SK-N-SH (cell line): Measurements from ENCODE around the gene RAPGEF2. TPM values are rescaled to one million over a fixed set of nuclear protein-coding genes. Genes with fewer than 3 reads are reported as not detected.

Source experiments
- CTCF ChIA-PET: fragments of 300-600, 350-600 bp; formaldehyde crosslinking; extraction: SDS; loops from one replicate; lab custom pipeline; 2021; lab: Yijun Ruan, JAX
- POLR2A ChIA-PET: fragments of 350-600 bp; sonication (Branson Sonifier 250); formaldehyde crosslinking; extraction: SDS; loops from one replicate; lab custom pipeline; 2020; ENCODE audit warnings: antibody characterized with exemption, inconsistent platforms; lab: Yijun Ruan, JAX
- DNase-seq: peaks from one replicate; pipeline ENCODE4 v3.0.0; 2012
- H2AFZ ChIP-seq: fragments of 200-600 bp; sonication (generic); 2 replicates; pipeline ENCODE4 v1.8.1; 2016; ENCODE audit warnings: antibody characterized with exemption, mild to moderate bottlenecking, low read depth
- H3F3A ChIP-seq: fragments of 200-600 bp; sonication (generic); replicated peaks from 2 replicates; pipeline ENCODE3; 2016; ENCODE audit warnings: antibody characterized with exemption, mild to moderate bottlenecking; ENCODE audit not compliant: insufficient read depth
- H3K27ac ChIP-seq, 2 experiments: fragments of 200-500 bp in 1 of 2; fragments of 200-600 bp in 1 of 2; sonication (Bioruptor generic) in 1 of 2; sonication (generic), shearing (Covaris generic) in 1 of 2; 2 replicates each; pipeline versions ENCODE4 v1.5.1 to v1.6.1; 2014 to 2016; ENCODE audit warnings: low read depth in 2 of 2, inconsistent platforms in 1 of 2, low read length in 1 of 2, mild to moderate bottlenecking in 1 of 2, mixed read lengths in 1 of 2
- H3K27me3 ChIP-seq: fragments of 200-600 bp; sonication (generic), shearing (Covaris generic); 2 replicates; pipeline ENCODE4 v1.6.1; 2016; ENCODE audit warnings: mixed run types; ENCODE audit not compliant: insufficient read depth
- H3K36me3 ChIP-seq, 2 experiments: fragments of 200-500 bp in 1 of 2; fragments of 200-600 bp in 1 of 2; sonication (Bioruptor generic) in 1 of 2; sonication (generic) in 1 of 2; replicated peaks in 1 of 2; 2 replicates each; pipeline versions ENCODE3 to v1.5.1; 2014 to 2016; ENCODE audit warnings: low read length in 1 of 2, mild to moderate bottlenecking in 1 of 2; ENCODE audit not compliant: insufficient read depth in 2 of 2, control insufficient read depth in 1 of 2
- H3K4me1 ChIP-seq, 2 experiments: fragments of 200-500 bp in 1 of 2; fragments of 200-600 bp in 1 of 2; sonication (Bioruptor generic) in 1 of 2; sonication (generic), shearing (Covaris generic) in 1 of 2; 2 replicates each; pipeline versions ENCODE4 v1.5.1 to v1.6.1; 2014 to 2016; ENCODE audit warnings: low read depth in 1 of 2, low read length in 1 of 2, mixed run types in 1 of 2; ENCODE audit not compliant: insufficient read depth in 2 of 2, control insufficient read depth in 1 of 2
- H3K4me2 ChIP-seq: fragments of 200-600 bp; sonication (generic), shearing (Covaris generic); 2 replicates; pipeline ENCODE4 v1.6.1; 2017; ENCODE audit warnings: mixed run types
- H3K4me3 ChIP-seq, 2 experiments: fragments of 200-500 bp in 1 of 2; fragments of 200-600 bp in 1 of 2; sonication (Bioruptor generic) in 1 of 2; sonication (generic), shearing (Covaris generic) in 1 of 2; 2 replicates each; pipeline versions ENCODE4 v1.5.1 to v1.8.1; 2014 to 2016; ENCODE audit warnings: low read depth in 2 of 2, inconsistent platforms in 1 of 2, low read length in 1 of 2, mild to moderate bottlenecking in 1 of 2, mixed read lengths in 1 of 2, moderate library complexity in 1 of 2
- H3K79me2 ChIP-seq: fragments of 200-600 bp; sonication (generic); 2 replicates; pipeline ENCODE4 v1.8.1; 2017; ENCODE audit warnings: mild to moderate bottlenecking; ENCODE audit not compliant: insufficient read depth
- H3K9ac ChIP-seq: fragments of 200-600 bp; sonication (generic); 2 replicates; pipeline ENCODE4 v1.6.1; 2017; ENCODE audit warnings: mixed run types
- H3K9me2 ChIP-seq: fragments of 200-600 bp; sonication (generic); 2 replicates; pipeline ENCODE4 v1.6.1; 2017; ENCODE audit warnings: mixed run types
- H3K9me3 ChIP-seq: fragments of 200-600 bp; sonication (generic); 2 replicates; pipeline ENCODE4 v1.6.1; 2017; ENCODE audit warnings: mixed run types, mild to moderate bottlenecking, moderate library complexity
- H4K20me1 ChIP-seq: fragments of 200-600 bp; sonication (generic); 2 replicates; pipeline ENCODE4 v1.6.1; 2017; ENCODE audit warnings: mild to moderate bottlenecking, mixed run types; ENCODE audit not compliant: insufficient read depth
- FOSL2 ChIP-seq: IDR thresholded peaks from 2 replicates; pipeline ENCODE4 v1.4.0; 2012; ENCODE audit warnings: low read depth, mild to moderate bottlenecking, moderate library complexity, borderline replicate concordance
- FOXJ3 ChIP-seq: sonication (generic); formaldehyde crosslinking; IDR thresholded peaks from 2 replicates; pipeline ENCODE4 v1.5.1; 2020; ENCODE audit warnings: mild to moderate bottlenecking, missing genetic modification reagents
- GABPA ChIP-seq: IDR thresholded peaks from 2 replicates; pipeline ENCODE4 v1.4.0; 2012; ENCODE audit warnings: low read depth, mild to moderate bottlenecking
- IRF3 ChIP-seq: fragments of 150-350 bp; IDR thresholded peaks from 2 replicates; pipeline ENCODE4 v1.6.1; 2016; ENCODE audit warnings: mild to moderate bottlenecking, low read depth, low read length
- JUND ChIP-seq: IDR thresholded peaks from 2 replicates; pipeline ENCODE4 v1.4.0; 2012
- MAX ChIP-seq: IDR thresholded peaks from 2 replicates; pipeline ENCODE4 v1.4.0; 2012; ENCODE audit warnings: low read depth
- MEF2A ChIP-seq: IDR thresholded peaks from 2 replicates; pipeline ENCODE4 v1.4.0; 2012; ENCODE audit warnings: low read depth, borderline replicate concordance
- NFIC ChIP-seq: IDR thresholded peaks from 2 replicates; pipeline ENCODE4 v1.4.0; 2012; ENCODE audit warnings: borderline replicate concordance
- NRF1 ChIP-seq: IDR thresholded peaks from 2 replicates; pipeline ENCODE4 v1.6.1; 2012; ENCODE audit warnings: low read depth, mild to moderate bottlenecking, low read length
- PBX3 ChIP-seq: IDR thresholded peaks from 2 replicates; pipeline ENCODE4; 2012
- POLR2AphosphoS5 ChIP-seq: IDR thresholded peaks from 2 replicates; pipeline ENCODE4 v1.6.1; 2012; ENCODE audit warnings: low read depth, low read length
- RCOR1 ChIP-seq: fragments of 150-350 bp; IDR thresholded peaks from 2 replicates; pipeline ENCODE4 v1.6.1; 2017; ENCODE audit warnings: antibody characterized with exemption, low read length
- REST ChIP-seq: IDR thresholded peaks from 2 replicates; pipeline ENCODE4 v1.6.1; 2012; ENCODE audit warnings: mild to moderate bottlenecking, low read depth, low read length, moderate library complexity
- RXRA ChIP-seq: IDR thresholded peaks from 2 replicates; pipeline ENCODE4 v1.4.0; 2012; ENCODE audit warnings: low read depth, mild to moderate bottlenecking, borderline replicate concordance
- TAF1 ChIP-seq: IDR thresholded peaks from 2 replicates; pipeline ENCODE4 v1.6.1; 2012; ENCODE audit warnings: low read depth, mild to moderate bottlenecking, low read length, moderate library complexity, borderline replicate concordance
- ZBTB33 ChIP-seq: IDR thresholded peaks from 2 replicates; pipeline ENCODE4 v1.4.0; 2012; ENCODE audit warnings: low read depth, borderline replicate concordance
- WGBS: methylation state at CpG from one replicate; pipeline ENCODE4 v1.1.6; 2017; ENCODE audit warnings: low lambda C conversion rate; 5-methylcytosine and 5-hydroxymethylcytosine counted together
- polyA plus RNA-seq, 3 experiments: library from polyadenylated mRNA; depleted of rRNA; stranded (reverse); fragments of >200 nt; gene quantifications; 2 replicates each; pipeline ENCODE4 v1.2.3, GENCODE V29; 2012

Gene RAPGEF2
- polyA plus RNA-seq, 1 of the 3 experiments (the other 2 are of a cell fraction): 19.2 TPM

GRCh38 chr4:159346681-159347080 is 243.8 kb downstream of the RAPGEF2 start:
- Histone ChIP-seq H3K9me3 (no peaks in the 10 kb centered on the region), H3F3A (no peaks in the 10 kb centered on the region), H3K79me2 (peaks cover 4% of the 10 kb centered on the region), H3K9ac (no peak overlapping the region), H3K27me3 (no peaks in the 10 kb centered on the region), H3K4me2 (no peak overlapping the region), H3K27ac (no peak overlapping the region), H3K36me3 (peaks cover 71 to 82% of the 10 kb centered on the region in 2 experiments), H3K4me3 (no peak overlapping the region), H2AFZ (no peak overlapping the region), H3K4me1 (no peaks in the 10 kb centered on the region), H4K20me1 (no peaks in the 10 kb centered on the region), H3K9me2 (no peaks in the 10 kb centered on the region)
- CTCF ChIA-PET: interaction anchor here (1.1 to 1.3 kb wide), 3 partner anchors 40 to 143 kb away, joined by 3 to 4 read pairs (median 3); no protein-coding TSS in a partner anchor
- WGBS: 98% methylated on average over 5 of the region's 5 CpGs
- no peak for DNase-seq
- TF ChIP-seq REST (no peak), FOXJ3 (CRISPR knock-in tag) (no peak), RCOR1 (no peak), TAF1 (no peak)
- POLR2A ChIA-PET: no interaction called here

- no peak overlapping the region for H2AFZ ChIP-seq
- TF ChIP-seq POLR2AphosphoS5: no peak
- no peak for TF ChIP-seq PBX3
- no peak for TF ChIP-seq RXRA
- TF ChIP-seq NFIC: no peak
- TF ChIP-seq NRF1: no peak
- TF ChIP-seq IRF3: no peak
- TF ChIP-seq MAX: no peak
- TF ChIP-seq MEF2A: no peak
- no peak for TF ChIP-seq FOSL2
- no peak for TF ChIP-seq ZBTB33
- no peak for TF ChIP-seq JUND
- no peak for TF ChIP-seq GABPA
- TF ChIP-seq, all 33 proteins: peak for 0
- no peak for DNase-seq
- H4K20me1 ChIP-seq: no peaks in the 10 kb centered on the region
- H3K4me3 ChIP-seq: no peak overlapping the region
- WGBS: 95% methylated on average over 9 of the region's 9 CpGs
- no peaks in the 10 kb centered on the region for H3K27me3 ChIP-seq
- H3F3A ChIP-seq: no peaks in the 10 kb centered on the region
- H3K36me3 ChIP-seq: peaks cover 71 to 79% of the 10 kb centered on the region in 2 experiments
- POLR2A ChIA-PET: no interaction called here
- no peak overlapping the region for H3K9ac ChIP-seq
- no peak overlapping the region for H3K4me2 ChIP-seq
- H3K9me2 ChIP-seq: no peaks in the 10 kb centered on the region
- H3K4me1 ChIP-seq: no peaks in the 10 kb centered on the region
- H3K9me3 ChIP-seq: no peaks in the 10 kb centered on the region
- peaks cover 4% of the 10 kb centered on the region for H3K79me2 ChIP-seq
- no peak overlapping the region for H3K27ac ChIP-seq
- CTCF ChIA-PET: interaction anchor here (1.3 kb wide), 1 partner anchor 115 kb away, joined by 4 read pairs; no protein-coding TSS in a partner anchor
Observed at GRCh38 chr4:159347813-159348212, 244.9 kb downstream of the RAPGEF2 start.
